Stimulated activated memory B cell treated with anti-CD40 and anti-IgM and Interleukin-4, amounts not matched to agents 10 μg/mL and 1 μg/mL and 100 μg/mL, for 72 hours (primary cell): ENCODE results near the gene SURF6.
"Not testable (repeated sequence)": the region's sequence is repeated elsewhere in the genome, so short reads cannot be mapped to it uniquely, and the experiment has no call there.

ENCODE experiments used
- ATAC-seq: fragments of 150-1000 bp; cut with Tn5 transposase; 2 replicates; pipeline ENCODE4 v1.10.0; 2021
- H3K27ac Mint-ChIP-seq: one replicate; pipeline ENCODE4 v1.8.0; 2022; ENCODE audit warnings: mild to moderate bottlenecking, mixed read lengths
- H3K27me3 Mint-ChIP-seq: one replicate; pipeline ENCODE4 v1.8.0; 2022; ENCODE audit warnings: mixed read lengths
- H3K36me3 Mint-ChIP-seq: one replicate; pipeline ENCODE4 v1.8.0; 2022; ENCODE audit warnings: mixed read lengths
- H3K4me1 Mint-ChIP-seq: one replicate; pipeline ENCODE4 v1.8.0; 2022; ENCODE audit warnings: mixed read lengths
- H3K4me3 Mint-ChIP-seq: one replicate; pipeline ENCODE4 v1.8.0; 2022; ENCODE audit warnings: mild to moderate bottlenecking, moderate library complexity, mixed read lengths
- H3K9me3 Mint-ChIP-seq: one replicate; pipeline ENCODE4 v1.8.0; 2022; ENCODE audit warnings: mixed read lengths

Gene SURF6

DNA sequence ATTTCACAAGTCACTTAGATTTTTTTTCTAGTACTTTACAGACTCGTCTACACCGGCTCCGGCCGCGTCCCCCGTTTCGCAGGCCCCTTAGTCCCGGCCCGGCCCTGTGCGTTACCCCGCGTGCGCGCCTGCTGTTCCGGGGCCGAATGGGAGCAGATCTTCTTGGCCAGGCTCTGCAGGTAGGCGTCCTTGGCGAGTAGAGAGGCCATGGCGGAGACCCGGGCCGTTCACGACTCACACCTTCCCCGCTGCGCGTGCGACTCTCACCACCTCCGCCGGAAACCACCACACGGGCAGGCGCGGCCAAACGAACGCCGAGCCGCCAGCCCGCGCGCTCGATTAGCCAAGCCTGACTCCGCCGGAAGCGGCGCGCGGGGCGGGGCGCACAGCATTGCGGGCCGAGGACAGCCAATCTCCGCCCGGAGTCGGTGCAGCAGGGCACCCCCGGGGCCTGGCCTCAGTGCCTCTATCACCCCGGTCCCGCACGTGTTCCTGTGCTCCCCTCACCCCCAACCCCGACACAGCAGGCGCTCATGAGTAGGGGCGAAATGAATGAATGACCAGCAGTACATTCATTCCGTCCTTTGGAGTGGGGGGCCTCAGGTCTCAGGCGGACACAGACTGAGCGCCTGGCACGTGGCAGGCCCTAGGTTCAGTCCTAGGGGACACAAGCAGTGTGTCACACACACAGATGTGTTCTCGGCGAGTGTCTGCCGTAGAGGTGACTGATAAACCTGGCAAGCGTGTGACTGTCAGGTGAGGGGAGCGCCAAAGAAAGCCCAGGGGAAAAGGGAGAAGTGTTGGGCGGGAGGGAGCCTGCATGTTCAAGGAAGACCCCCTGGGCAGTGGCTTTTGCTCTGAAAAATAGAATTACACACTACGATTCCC is at the start of gene SURF6:
Gene SURF6, minus strand, starts transcription at position 265 of the 888 bp plus-strand sequence. Its CDS starts 56 bp downstream, at position 209.
- peak; percentile 96 for ATAC-seq
- Mint-ChIP-seq H3K27me3 (no peaks in the 10 kb centered on the region), H3K9me3 (no peaks in the 10 kb centered on the region), H3K4me1 (peaks cover 83% of the 10 kb centered on the region), H3K36me3 (peaks cover 75% of the 10 kb centered on the region), H3K27ac (peak within 1 kb of the TSS; percentile 94), H3K4me3 (peak within 1 kb of the TSS; percentile 98)

DNA sequence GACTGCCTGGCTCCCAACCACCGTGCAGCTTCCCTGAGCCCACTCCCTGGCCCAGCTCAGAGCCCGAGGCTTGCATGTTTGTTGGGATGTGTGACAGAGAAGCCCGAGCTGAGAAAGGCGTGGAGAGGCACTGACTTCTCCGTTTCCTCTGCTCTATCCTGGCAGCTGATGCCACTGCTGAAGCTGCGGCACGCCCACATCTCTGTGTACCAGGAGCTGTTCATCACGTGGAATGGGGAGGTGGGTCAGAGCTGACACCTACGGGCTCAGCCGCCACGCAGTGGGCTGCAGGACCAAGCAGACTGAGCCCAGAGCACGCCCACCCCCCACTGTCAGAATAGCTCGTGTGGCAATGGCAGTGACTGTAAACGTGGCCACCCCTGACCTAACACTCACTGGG is 49.5 kb upstream of the SURF6 start:
- H3K9me3 Mint-ChIP-seq, result no peaks in the 10 kb centered on the region

DNA sequence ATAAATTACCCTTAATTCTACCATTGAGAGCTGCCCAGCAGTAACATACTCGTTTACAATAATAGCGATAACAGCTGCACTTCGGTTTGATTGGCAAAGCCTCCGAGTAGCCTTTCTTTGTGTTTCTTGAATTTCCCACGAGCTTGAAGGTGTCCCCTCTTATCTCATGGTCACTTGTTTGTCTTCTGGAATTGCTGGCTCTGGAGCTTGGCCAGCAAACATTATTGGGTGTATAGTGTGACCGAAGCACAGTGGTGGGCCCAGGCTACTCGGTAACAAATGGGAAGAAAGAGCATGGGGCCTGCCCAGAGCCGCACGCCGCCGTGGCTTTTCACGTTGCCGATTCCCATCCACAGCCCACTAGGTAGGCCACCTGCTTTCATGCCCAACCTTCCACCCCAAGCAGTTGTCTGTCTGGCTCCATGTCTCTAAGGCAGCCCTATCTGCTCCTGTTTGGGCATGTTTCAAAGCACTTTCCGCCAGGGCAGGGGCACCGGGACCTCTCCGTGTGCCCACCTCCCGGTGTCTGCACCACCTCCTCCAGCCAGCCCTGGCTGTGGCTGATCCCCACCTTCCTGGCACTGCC is 48.8 kb upstream of the SURF6 start:
- Mint-ChIP-seq H3K27me3 (peaks cover 8% of the 10 kb centered on the region), H3K4me3 (no peak overlapping the region), H3K27ac (no peak overlapping the region), H3K36me3 (no peaks in the 10 kb centered on the region), H3K4me1 (no peaks in the 10 kb centered on the region), H3K9me3 (no peaks in the 10 kb centered on the region)
- ATAC-seq, result no peak

More for the DNA sequence above, 49.5 kb upstream of the SURF6 start:
- H3K4me1 Mint-ChIP-seq, result no peaks in the 10 kb centered on the region
- ATAC-seq, result no peak
- H3K36me3 Mint-ChIP-seq, result no peaks in the 10 kb centered on the region
- H3K27me3 Mint-ChIP-seq, result peaks cover 15% of the 10 kb centered on the region
- no peak overlapping the region for H3K27ac Mint-ChIP-seq
- H3K4me3 Mint-ChIP-seq, result no peak overlapping the region

DNA sequence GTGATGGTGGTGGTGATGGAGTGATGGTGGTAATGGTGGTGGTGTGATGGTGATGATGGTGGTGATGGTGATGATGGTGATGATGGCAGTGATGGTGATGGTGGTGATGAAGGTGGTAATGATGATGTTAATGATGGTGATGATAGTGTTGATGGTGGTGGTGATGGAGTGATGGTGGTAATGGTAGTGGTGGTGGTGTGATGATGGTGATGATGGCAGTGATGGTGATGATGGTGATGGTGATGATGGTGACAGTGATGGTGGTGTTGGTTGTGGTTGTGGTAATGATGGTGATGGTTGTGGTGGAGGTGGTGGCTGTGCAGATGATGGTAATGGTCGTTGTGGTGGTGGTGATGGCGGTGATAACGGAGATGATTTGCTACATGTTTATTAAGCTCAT is 47.5 kb upstream of the SURF6 start:
- Mint-ChIP-seq H3K27me3 (no peaks in the 10 kb centered on the region), H3K36me3 (no peaks in the 10 kb centered on the region), H3K9me3 (no peaks in the 10 kb centered on the region), H3K4me3 (no peak overlapping the region), H3K4me1 (no peaks in the 10 kb centered on the region), H3K27ac (no peak overlapping the region)
- ATAC-seq, result no peak

DNA sequence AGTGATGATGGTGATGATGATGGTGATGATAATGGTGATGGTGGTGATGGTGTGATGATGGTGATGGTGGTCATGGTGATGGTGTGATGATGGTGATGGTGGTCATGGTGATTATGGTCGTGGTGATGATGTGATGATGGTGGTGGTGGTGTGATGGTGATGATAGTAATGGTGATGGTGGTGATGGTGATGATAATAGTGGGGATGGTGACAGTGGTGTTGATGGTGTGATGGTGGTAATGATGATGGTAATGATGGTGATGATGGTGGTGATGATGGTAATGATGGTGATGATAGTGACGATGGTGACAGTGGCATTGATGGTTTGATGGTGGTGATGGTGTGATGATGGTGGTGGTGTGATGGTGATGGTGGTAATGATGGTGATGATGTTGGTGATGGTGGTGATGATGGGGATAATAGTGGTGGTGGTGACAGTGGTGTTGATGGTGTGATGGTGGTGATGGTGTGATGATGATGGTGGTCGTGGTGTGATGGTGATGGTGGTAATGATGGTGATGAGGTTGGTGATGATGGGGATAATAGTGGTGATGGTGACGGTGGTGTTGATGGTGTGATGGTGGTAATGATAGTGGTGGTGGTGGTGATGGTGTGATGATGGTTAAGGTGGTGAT is 46.6 kb upstream of the SURF6 start:
- no peak overlapping the region for H3K4me3 Mint-ChIP-seq
- no peak for ATAC-seq
- no peaks in the 10 kb centered on the region for H3K27me3 Mint-ChIP-seq
- no peaks in the 10 kb centered on the region for H3K4me1 Mint-ChIP-seq
- H3K9me3 Mint-ChIP-seq, result no peaks in the 10 kb centered on the region
- H3K36me3 Mint-ChIP-seq, result no peaks in the 10 kb centered on the region
- H3K27ac Mint-ChIP-seq, result no peak overlapping the region

DNA sequence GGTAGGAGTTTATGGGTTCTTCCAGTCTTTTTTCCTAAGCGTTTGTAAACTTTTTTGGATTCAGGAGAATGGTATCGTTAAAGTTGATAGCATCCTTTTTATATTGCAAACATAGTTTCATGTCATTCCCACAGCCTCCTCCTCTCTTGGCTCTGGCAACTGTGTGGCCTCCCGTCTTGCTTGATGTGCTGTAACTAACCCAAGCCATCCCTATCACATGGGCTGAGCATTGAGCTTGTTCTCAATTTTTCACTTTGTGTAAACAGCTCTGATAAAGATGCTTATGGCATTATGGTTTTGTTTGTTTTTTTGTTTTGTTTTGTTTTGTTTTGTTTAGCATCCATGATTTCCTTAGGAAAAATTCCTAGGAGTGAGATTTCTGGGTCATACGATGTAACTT is 44.7 kb upstream of the SURF6 start:
- Mint-ChIP-seq H3K27ac (no peak overlapping the region), H3K4me3 (no peak overlapping the region), H3K9me3 (no peaks in the 10 kb centered on the region), H3K36me3 (no peaks in the 10 kb centered on the region), H3K27me3 (no peaks in the 10 kb centered on the region), H3K4me1 (no peaks in the 10 kb centered on the region)
- ATAC-seq, result no peak

DNA sequence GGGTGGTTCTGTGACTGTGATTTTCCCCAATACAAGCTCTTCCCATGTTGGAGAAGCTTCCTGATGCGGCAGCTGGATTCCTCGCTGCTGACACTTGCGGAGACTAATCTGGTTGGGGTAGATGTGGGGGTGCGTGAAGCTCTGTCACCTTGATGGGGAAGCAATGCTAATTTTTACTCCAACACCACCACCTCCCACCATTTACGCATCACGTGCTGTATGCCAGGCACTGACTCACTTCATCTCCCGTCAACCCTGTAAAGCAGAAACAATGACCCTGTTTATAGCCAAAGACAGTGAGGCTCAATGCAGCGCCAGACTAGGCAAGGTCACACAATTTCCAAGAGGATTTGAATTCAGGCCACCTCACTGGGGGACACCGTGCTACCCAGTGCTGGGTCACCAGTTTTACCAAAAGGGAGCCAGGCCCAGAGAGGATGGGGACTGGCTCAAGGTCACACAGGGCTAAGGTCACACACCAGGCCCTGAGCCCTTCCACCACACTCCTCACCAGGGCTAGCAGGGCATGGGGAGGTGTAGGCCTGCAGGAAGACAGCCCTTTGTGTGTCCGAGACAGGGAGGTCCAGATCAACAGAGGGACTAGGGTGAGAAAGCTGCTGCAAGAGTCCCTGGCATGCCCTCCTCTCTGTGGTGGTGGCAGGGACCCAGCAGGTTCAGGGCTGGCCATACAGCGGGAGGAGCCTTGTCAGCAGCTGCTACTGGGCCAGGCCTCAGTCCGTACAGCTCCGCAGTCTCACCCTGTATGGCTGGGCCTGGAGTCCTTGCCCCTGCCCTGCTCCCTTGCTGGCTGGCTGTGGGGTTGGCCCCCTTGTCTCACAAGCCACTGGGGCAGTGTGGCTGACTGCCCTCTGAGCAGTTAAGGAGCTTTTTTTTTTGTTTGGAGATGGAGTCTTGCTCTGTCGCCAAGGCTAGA is 43.4 kb upstream of the SURF6 start:
- H3K9me3 Mint-ChIP-seq, result no peaks in the 10 kb centered on the region
- H3K27me3 Mint-ChIP-seq, result no peaks in the 10 kb centered on the region
- ATAC-seq, result no peak
- no peaks in the 10 kb centered on the region for H3K36me3 Mint-ChIP-seq
- peaks cover 9% of the 10 kb centered on the region for H3K4me1 Mint-ChIP-seq
- no peak overlapping the region for H3K4me3 Mint-ChIP-seq
- no peak overlapping the region for H3K27ac Mint-ChIP-seq

DNA sequence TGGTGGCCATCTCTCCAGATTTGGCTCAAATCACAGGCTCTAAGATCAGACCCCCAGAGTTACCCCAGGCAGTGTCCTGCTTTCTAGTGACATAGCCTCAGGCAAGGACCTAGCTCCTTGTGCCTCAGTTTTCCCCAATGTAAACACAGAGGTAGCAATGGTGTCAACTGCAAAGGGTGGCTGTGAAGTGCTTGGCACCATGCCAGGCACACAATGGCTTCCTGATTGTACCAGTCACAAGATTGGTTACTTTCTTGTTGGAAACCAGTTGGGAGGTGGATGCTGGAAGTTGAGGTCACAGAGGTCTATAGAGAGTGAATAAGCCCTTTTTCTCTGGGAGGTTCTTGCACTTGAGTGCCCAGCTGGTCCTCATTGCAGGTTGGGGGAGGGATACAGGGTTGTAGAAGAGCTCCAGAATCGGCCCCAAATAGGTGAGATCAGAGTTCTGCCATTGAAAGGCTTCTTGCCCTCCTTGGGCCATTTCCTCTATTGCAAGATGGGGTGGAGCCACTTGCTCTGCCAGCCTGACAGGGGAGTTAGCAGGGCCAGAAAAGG is 42.5 kb upstream of the SURF6 start:
- H3K27ac Mint-ChIP-seq, result no peak overlapping the region
- H3K4me1 Mint-ChIP-seq, result peaks cover 16% of the 10 kb centered on the region
- no peak overlapping the region for H3K4me3 Mint-ChIP-seq
- ATAC-seq, result no peak
- no peaks in the 10 kb centered on the region for H3K27me3 Mint-ChIP-seq
- no peaks in the 10 kb centered on the region for H3K9me3 Mint-ChIP-seq
- H3K36me3 Mint-ChIP-seq, result no peaks in the 10 kb centered on the region

DNA sequence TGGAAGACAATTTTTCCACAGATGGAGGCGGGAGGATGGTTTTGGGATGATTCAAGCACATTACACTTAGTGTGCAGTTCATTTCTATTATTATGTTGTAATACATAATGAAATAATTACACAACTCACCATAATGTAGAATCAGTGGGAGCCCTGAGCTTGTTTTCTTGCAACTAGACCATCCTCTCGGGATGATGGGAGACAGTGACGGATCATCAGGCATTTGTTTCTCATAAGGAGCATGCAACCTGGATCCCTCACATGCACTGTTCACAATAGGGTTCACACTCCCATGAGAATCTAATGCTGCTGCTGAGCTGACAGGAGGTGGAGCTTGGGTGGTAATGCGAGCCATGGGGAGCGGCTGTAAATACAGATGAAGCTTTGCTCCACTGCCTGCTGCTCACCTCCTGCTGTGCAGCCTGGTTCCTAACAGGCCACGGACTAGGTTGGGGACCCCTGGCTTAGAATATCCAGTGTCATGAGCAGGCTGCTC is 41.8 kb upstream of the SURF6 start:
- no peaks in the 10 kb centered on the region for H3K9me3 Mint-ChIP-seq
- no peaks in the 10 kb centered on the region for H3K36me3 Mint-ChIP-seq
- no peak overlapping the region for H3K4me3 Mint-ChIP-seq
- peaks cover 23% of the 10 kb centered on the region for H3K4me1 Mint-ChIP-seq
- ATAC-seq, result no peak
- no peaks in the 10 kb centered on the region for H3K27me3 Mint-ChIP-seq
- H3K27ac Mint-ChIP-seq, result no peak overlapping the region

DNA sequence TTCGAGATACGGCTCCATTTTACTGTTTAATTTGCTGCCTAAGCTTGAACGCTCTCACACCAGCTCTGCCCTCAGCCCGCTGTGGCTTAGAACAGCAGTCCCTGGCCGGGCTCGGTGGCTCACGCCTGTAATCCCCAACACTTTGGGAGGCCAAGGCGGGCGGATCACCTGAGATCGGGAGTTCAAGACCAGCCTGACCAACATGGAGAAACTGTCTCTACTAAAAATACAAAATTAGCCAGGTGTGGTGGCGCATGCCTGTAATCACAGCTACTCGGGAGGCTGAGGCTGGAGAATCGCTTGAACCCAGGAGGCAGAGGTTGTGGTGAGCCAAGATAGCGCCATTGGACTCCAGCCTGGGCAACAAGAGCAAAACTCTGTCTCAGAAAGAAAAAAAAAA is 41.3 kb upstream of the SURF6 start:
- H3K27me3 Mint-ChIP-seq, H3K9me3 Mint-ChIP-seq, ATAC-seq, H3K36me3 Mint-ChIP-seq, H3K27ac Mint-ChIP-seq: not testable (repeated sequence)
- Mint-ChIP-seq H3K4me1 (peaks cover 28% of the 10 kb centered on the region), H3K4me3 (peak overlapping the region; percentile 55)

DNA sequence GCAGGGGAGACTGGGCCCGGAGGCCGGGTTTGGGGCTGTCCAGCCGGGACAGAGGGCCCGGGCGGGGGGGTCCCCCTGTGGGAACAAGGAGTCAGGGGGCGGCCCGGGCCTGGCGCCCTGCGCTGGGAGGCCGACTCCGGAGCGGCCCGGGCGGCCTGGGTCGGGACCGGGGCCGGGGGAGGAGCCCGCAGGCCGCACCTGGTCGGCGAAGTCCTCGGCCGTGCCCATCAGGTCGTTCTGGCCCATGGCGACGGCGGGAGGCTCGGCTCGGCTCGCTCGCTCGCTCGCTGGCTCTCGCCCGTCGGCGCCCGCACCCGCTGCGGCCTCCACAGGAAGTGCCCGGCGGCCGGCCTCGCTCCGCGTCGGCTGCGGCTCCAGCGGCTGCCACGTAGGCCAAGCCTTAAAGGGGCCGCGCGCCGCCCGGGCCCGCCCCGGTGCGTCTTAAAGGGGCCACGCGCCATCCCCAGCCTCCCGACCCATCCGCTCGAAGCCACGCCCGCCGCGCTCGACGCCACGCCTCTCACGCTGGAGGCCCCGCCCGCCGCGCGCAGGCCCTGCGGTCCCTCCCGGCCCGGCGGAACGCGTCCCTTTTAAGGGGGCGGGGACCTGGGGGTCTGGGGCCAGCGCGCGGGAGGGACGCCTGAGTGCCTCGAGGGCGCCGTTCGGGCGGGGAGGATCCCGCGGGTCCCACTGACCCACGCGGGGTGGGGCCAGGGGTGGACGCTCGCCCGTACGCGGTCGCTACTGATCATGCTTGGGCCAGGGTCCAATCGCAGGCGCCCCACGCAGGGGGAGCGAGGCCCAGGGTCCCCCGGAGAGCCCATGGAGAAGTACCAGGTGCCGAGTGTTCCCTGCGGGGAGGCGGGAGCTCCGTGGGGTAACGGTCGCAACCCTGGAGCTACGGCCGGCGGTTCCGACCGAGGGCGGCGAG is 40.0 kb upstream of the SURF6 start, which contains the start of the genes STKLD1 and SURF4:
Gene STKLD1, plus strand, starts transcription at position 643 of the 931 bp plus-strand sequence. Its CDS starts 108 bp downstream, at position 751.
Gene SURF4, minus strand, starts transcription at position 337 of the 931 bp plus-strand sequence. Its CDS starts 91 bp downstream, at position 246.
- H3K4me1 Mint-ChIP-seq, result peaks cover 41% of the 10 kb centered on the region
- no peaks in the 10 kb centered on the region for H3K9me3 Mint-ChIP-seq
- H3K27ac Mint-ChIP-seq, result peak within 1 kb of the TSS; percentile 82
- H3K4me3 Mint-ChIP-seq, result peak within 1 kb of the TSS; percentile 87
- H3K27me3 Mint-ChIP-seq, result no peaks in the 10 kb centered on the region
- peaks cover under 1% of the 10 kb centered on the region for H3K36me3 Mint-ChIP-seq
- peak; percentile 98 for ATAC-seq

DNA sequence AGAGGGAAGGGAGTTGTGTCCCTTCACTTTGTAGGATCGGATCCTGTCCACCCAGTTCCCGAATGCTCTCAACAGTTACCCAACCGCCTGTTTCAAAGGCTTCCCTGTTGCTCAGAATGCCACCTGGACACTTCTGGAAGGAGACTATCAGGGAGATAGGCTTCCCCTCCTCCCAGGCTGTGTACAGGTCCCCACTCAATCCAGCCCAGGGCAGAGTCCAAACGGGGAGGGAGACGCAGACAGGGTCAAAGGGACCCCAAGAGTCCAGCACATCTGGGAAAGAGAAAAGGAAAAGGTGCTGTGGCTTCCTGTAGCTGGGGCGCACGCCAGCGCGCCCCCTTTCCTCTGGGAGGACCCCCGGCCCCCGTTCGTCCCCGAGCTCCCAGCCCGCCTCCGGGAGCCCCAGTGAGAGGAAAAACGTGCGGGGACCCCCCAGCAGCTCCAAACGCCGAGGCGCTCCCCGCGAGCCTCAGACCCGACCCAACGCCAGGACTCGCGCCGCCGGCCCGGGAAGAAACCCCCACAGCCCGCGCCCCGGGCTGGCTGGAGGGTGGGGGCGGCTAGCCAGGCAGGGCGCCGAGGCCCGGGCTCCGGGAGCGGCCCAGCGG is 39.2 kb upstream of the SURF6 start:
- H3K4me1 Mint-ChIP-seq, result peaks cover 49% of the 10 kb centered on the region
- ATAC-seq, result peak; percentile 1
- H3K36me3 Mint-ChIP-seq, result peaks cover 8% of the 10 kb centered on the region
- peak overlapping the region; percentile 82 for H3K27ac Mint-ChIP-seq
- peak overlapping the region; percentile 87 for H3K4me3 Mint-ChIP-seq
- H3K27me3 Mint-ChIP-seq, result no peaks in the 10 kb centered on the region
- H3K9me3 Mint-ChIP-seq, result no peaks in the 10 kb centered on the region

DNA sequence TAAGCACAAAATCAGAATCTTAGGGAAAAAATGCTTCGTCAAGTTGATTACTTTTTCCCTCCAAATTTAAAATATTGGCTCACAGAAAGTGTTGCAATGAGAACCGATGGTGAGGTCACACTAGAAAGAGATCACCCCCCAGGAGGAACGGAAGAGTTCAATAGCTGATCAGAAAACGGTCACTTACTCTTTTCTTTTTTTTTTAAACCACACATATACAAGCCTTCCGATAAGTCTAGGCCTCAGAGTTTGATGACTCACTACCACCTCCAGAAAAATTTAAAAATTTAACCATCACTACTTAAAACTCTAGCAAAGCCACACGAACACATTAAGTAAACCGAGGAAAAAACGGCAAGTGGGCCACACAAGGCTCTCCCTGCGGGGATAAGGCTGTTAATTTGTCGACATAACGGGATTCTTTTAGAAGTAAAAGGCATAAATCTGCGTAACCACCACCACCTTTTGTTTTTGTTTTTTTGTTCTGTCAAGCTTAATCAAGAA is 38.7 kb upstream of the SURF6 start:
- H3K4me3 Mint-ChIP-seq, result peak overlapping the region; percentile 87
- ATAC-seq, result no peak

More for the DNA sequence above, 38.7 kb upstream of the SURF6 start:
- Mint-ChIP-seq H3K9me3 (no peaks in the 10 kb centered on the region), H3K36me3 (peaks cover 13% of the 10 kb centered on the region), H3K4me1 (peaks cover 54% of the 10 kb centered on the region), H3K27me3 (no peaks in the 10 kb centered on the region), H3K27ac (peak overlapping the region; percentile 82)
